Measurements from ENCODE around the gene SFT2D2.

DNA sequence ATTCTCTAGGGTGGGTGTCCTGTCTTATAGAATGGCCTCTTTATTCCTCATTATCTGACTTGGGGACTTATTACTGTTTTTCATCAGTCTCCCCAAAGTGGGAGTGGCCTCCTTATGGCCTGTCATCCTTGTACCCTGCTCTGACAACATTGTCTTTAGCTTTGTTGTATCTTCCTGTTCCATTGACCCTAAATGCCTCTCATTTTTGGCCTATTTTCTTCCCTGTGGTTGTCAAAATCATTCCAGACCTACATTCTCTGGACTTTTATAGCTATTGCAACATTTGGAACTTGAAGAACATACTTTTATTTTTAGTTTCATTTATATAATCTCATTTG is 9.7 kb downstream of the SFT2D2 start:
- TF ChIP-seq YY1 (IDR thresholded peaks at IDR 0.05; ENCODE audit: low read depth): no peak
- TF ChIP-seq TEAD4 (IDR thresholded peaks at IDR 0.05; ENCODE audit: borderline replicate concordance, insufficient read depth): no peak
- TF ChIP-seq, protein P1, sequence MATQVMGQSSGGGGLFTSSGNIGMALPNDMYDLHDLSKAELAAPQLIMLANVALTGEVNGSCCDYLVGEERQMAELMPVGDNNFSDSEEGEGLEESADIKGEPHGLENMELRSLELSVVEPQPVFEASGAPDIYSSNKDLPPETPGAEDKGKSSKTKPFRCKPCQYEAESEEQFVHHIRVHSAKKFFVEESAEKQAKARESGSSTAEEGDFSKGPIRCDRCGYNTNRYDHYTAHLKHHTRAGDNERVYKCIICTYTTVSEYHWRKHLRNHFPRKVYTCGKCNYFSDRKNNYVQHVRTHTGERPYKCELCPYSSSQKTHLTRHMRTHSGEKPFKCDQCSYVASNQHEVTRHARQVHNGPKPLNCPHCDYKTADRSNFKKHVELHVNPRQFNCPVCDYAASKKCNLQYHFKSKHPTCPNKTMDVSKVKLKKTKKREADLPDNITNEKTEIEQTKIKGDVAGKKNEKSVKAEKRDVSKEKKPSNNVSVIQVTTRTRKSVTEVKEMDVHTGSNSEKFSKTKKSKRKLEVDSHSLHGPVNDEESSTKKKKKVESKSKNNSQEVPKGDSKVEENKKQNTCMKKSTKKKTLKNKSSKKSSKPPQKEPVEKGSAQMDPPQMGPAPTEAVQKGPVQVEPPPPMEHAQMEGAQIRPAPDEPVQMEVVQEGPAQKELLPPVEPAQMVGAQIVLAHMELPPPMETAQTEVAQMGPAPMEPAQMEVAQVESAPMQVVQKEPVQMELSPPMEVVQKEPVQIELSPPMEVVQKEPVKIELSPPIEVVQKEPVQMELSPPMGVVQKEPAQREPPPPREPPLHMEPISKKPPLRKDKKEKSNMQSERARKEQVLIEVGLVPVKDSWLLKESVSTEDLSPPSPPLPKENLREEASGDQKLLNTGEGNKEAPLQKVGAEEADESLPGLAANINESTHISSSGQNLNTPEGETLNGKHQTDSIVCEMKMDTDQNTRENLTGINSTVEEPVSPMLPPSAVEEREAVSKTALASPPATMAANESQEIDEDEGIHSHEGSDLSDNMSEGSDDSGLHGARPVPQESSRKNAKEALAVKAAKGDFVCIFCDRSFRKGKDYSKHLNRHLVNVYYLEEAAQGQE (IDR thresholded peaks at IDR 0.05; ENCODE audit: low read depth, low read length): no peak
- TF ChIP-seq, protein P2, sequence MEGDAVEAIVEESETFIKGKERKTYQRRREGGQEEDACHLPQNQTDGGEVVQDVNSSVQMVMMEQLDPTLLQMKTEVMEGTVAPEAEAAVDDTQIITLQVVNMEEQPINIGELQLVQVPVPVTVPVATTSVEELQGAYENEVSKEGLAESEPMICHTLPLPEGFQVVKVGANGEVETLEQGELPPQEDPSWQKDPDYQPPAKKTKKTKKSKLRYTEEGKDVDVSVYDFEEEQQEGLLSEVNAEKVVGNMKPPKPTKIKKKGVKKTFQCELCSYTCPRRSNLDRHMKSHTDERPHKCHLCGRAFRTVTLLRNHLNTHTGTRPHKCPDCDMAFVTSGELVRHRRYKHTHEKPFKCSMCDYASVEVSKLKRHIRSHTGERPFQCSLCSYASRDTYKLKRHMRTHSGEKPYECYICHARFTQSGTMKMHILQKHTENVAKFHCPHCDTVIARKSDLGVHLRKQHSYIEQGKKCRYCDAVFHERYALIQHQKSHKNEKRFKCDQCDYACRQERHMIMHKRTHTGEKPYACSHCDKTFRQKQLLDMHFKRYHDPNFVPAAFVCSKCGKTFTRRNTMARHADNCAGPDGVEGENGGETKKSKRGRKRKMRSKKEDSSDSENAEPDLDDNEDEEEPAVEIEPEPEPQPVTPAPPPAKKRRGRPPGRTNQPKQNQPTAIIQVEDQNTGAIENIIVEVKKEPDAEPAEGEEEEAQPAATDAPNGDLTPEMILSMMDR (IDR thresholded peaks at IDR 0.05): no peak
